Measurements from ENCODE around the gene KIF17.

- TF ChIP-seq, protein P1, sequence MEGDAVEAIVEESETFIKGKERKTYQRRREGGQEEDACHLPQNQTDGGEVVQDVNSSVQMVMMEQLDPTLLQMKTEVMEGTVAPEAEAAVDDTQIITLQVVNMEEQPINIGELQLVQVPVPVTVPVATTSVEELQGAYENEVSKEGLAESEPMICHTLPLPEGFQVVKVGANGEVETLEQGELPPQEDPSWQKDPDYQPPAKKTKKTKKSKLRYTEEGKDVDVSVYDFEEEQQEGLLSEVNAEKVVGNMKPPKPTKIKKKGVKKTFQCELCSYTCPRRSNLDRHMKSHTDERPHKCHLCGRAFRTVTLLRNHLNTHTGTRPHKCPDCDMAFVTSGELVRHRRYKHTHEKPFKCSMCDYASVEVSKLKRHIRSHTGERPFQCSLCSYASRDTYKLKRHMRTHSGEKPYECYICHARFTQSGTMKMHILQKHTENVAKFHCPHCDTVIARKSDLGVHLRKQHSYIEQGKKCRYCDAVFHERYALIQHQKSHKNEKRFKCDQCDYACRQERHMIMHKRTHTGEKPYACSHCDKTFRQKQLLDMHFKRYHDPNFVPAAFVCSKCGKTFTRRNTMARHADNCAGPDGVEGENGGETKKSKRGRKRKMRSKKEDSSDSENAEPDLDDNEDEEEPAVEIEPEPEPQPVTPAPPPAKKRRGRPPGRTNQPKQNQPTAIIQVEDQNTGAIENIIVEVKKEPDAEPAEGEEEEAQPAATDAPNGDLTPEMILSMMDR (IDR thresholded peaks at IDR 0.05), result no peak
- TF ChIP-seq POLR2A (IDR thresholded peaks at IDR 0.05), result no peak
- TF ChIP-seq POLR2AphosphoS5 (IDR thresholded peaks at IDR 0.05), result no peak
- TF ChIP-seq EP300 (IDR thresholded peaks at IDR 0.05; ENCODE audit: low read depth), result no peak
These were observed 91.3 kb downstream of the KIF17 start for GRCh38 chr1:20626524-20626923.
